HEK293T (cell line): ENCODE measurements around the gene LSP1.

Source experiments
- ARNT ChIP-seq: fragments of 450-650 bp; IDR thresholded peaks from 2 replicates; pipeline ENCODE4 v1.6.1; 2017; ENCODE audit warnings: mild to moderate bottlenecking
- BHLHE40 ChIP-seq: fragments of 450-650 bp; IDR thresholded peaks from 2 replicates; pipeline ENCODE4 v1.6.1; 2016; ENCODE audit warnings: mild to moderate bottlenecking, moderate library complexity, borderline replicate concordance
- CTBP1 ChIP-seq: fragments of 450-650 bp; IDR thresholded peaks from 2 replicates; pipeline ENCODE4 v1.6.1; 2016; ENCODE audit warnings: borderline replicate concordance
- ELF4 ChIP-seq: fragments of 450-650 bp; IDR thresholded peaks from 2 replicates; pipeline ENCODE4 v1.6.1; 2017; ENCODE audit warnings: antibody characterized with exemption
- FOXA1 ChIP-seq: fragments of 450-650 bp; IDR thresholded peaks from 2 replicates; pipeline ENCODE4 v1.6.1; 2016; ENCODE audit warnings: mild to moderate bottlenecking
- FOXK2 ChIP-seq: fragments of 450-650 bp; IDR thresholded peaks from 2 replicates; pipeline ENCODE4 v1.6.1; 2016; ENCODE audit warnings: mild to moderate bottlenecking
- FOXM1 ChIP-seq: fragments of 450-650 bp; IDR thresholded peaks from 2 replicates; pipeline ENCODE4 v1.6.1; 2017; ENCODE audit warnings: mild to moderate bottlenecking, borderline replicate concordance
- LEF1 ChIP-seq: fragments of 450-650 bp; IDR thresholded peaks from 2 replicates; pipeline ENCODE4 v1.6.1; 2017; ENCODE audit warnings: mild to moderate bottlenecking, borderline replicate concordance
- SP1 ChIP-seq: fragments of 450-650 bp; IDR thresholded peaks from 2 replicates; pipeline ENCODE4 v1.6.1; 2017
- SUZ12 ChIP-seq: fragments of 450-650 bp; IDR thresholded peaks from 2 replicates; pipeline ENCODE4 v1.6.1; 2016; ENCODE audit warnings: mild to moderate bottlenecking
- TARDBP ChIP-seq: fragments of 450-650 bp; IDR thresholded peaks from 2 replicates; pipeline ENCODE4 v1.6.1; 2016
- ZNF384 ChIP-seq: fragments of 450-650 bp; IDR thresholded peaks from 2 replicates; pipeline ENCODE4 v1.6.1; 2016

DNA sequence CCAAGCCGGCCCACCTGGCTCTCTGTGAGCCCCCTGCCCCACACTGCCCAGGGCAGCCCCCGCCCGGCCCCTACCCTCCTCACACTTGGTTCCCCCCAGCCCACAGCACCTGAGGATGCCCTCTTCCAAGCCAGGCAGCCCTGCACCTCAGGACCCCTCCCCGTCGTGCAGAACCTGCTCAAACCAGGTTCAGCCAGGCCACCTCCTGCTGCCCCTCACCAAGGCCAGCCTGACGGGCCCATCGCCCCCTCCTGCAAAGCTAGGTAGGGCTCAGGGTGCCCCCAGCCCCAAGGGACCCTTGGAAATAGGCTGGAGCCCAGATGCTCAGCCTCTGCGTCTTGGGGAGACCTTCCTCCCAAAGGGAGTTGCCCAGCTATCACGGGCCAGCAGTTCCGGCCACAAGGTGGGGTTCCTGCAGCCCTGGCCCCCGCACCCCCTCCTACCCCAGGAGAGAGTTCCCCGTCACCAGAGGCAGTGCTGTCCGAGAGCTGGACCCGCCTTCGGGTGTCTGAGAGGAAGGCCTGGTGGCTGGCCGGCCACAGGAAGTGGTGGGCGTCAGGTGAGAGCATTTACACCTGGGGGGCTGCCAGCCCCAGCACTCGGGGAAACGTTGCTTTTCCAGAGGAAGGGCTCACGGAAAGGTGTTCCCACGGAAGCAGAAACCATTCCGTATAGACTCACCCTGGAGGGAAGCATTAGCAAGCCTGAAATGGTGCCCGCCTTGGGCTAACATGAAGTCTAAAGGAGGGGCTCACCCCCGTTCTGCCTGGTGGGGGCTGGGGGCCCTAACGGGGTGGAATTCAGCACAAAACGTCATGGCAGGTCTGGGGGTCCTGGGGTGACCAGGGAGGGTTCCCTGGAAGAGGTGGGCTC is 21.3 kb upstream of the LSP1 start:
- TF ChIP-seq SP1 (no peak), FOXM1 (no peak), ELF4 (no peak), BHLHE40 (no peak), ARNT (no peak), CTBP1 (no peak), FOXK2 (no peak), SUZ12 (no peak), TARDBP (no peak), LEF1 (no peak), ZNF384 (no peak), FOXA1 (no peak)
